GM18517 (cell line): ENCODE results near the gene TMEM54.

Source experiments
- ATAC-seq: cut with Tn5 transposase; IDR thresholded peaks from one replicate; pipeline ENCODE4 v1.9.1; 2021; ENCODE audit warnings: mild to moderate bottlenecking, moderate library complexity; ENCODE audit not compliant: unreplicated experiment

TMEM54 gene

GRCh38 chr1:32865639-32866405 is 35.4 kb downstream of the TMEM54 start:
- no peak for ATAC-seq

DNA sequence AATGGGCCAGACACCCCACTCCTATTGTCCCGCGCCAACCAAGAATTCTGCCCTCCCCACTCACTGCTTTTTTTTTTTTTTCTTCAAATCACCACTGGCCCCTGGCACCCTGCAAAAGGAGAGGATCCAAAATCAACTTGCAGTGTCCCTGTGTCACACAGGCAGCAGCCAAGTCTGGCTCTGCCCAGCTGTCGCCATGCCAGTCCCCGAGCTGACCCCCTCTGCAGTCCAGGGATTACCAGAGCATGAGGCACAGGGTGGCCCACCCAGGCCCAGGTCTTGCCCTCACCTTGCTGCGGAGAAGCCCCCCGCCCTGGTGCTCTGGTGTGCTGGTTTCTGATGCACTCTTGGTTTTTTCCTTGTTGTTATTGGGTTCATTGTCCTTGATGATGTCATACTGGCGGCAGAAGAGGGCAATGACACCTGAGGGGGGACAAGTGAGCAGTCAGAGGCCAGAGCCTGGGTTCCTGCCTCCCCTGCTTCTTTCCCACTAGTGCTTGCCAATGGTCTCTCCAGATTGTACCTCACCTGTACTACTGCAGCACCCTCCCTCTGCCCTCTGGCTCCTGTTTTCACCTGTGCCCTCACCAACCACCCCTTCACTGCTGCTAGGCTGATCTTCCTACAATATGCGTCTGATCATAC is 36.7 kb downstream of the TMEM54 start:
- ATAC-seq = no peak

DNA sequence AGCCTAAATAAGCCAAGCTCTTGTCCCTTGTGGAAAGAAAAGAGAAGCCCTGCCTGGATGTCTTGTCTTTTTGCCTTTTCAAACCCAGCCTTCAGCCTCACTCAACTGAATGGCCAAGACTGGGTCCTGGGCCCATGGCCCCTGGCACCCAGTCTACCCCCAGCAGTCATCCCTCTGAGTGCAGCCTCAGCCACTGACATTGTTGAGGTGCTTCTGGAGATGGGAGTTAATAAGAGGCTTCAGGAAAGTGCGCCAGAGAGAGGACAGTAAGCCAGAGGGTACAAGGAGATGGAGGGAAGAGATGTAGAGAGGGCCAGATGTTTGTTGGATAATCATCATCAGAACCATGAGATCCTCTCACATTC is 37.3 kb downstream of the TMEM54 start:
- ATAC-seq = no peak

GRCh38 chr1:32863218-32863880 is 37.8 kb downstream of the TMEM54 start:
- ATAC-seq = no peak

DNA sequence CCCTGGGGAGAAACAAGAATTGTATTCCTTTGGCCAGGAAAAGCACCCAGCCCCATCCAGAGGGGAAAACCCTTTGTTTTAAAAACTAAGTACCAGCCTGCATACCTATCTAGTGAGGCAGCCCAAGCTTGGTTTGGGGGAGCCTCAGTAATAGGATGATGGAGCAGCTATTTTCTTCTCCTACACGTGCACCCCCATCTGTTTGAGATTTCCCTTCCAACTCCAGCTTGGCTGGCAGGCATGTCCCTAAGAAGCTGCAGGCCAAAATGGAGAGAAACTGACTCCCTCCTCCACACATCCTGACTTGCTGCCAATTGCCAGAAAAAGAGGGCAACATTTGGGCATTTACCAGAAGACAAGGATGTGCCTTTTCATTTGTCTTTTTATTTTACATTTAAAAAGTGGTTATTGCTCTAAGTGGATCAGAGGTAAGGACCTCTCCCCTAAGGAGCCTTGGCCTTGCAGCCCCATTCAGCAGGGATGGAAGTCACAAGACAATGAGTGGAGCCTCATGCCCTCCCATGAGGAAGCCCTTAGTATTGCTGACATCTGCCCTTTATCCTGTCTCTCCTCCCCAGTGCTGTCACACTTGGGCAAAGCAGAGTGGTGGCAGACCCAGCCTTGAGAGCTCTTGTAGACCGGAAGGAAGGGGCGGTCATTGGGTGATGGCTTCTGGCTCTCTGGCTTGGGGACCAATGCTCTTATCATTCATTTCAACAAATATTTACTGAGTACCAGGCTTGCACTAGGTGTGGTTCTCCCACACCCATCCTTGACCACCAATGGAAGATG is 39.1 kb downstream of the TMEM54 start:
- no peak for ATAC-seq

- no peak for ATAC-seq
Measured at GRCh38 chr1:32860566-32860965, 40.6 kb downstream of the TMEM54 start.

DNA sequence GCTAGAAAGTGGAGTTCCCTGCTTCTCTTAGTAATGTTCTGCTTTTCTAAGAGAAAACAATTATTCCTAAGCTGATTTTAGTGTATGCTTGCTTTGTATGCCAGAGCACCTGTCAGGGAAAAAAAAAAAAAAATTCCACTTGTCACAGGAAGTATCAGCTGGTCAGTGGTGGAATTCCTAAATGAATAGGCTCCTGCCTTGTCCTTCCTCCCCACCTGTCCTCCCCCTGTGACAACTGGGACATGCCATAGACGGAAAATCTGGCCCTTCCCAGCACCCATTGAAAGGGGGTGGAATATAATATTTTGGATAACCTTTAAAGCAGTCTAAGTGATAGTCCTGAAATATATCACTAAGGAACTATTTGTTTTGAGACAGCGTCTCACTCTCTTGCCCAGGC is 41.3 kb downstream of the TMEM54 start:
- no peak for ATAC-seq

GRCh38 chr1:32858791-32859190 is 42.4 kb downstream of the TMEM54 start:
- no peak for ATAC-seq

DNA sequence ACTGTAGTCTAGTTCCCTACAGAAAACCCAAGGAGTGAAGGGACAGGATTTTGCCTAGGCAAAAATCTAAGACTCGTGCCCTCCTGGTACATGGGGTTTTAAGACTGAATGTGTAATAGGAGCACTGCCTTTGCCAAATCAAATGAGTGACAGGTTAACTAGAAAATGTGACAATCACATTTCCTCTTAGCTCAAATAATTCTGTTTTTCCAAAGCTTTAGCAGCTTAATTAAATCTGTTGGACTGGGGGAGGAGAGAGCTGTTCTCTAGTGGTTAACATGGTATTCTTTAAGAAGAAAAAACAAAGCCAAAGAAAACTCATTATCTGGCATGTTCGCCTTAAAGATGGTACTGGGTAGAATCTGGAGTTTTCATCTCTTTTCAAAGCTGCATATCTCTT is 43.1 kb downstream of the TMEM54 start:
- no peak for ATAC-seq

DNA sequence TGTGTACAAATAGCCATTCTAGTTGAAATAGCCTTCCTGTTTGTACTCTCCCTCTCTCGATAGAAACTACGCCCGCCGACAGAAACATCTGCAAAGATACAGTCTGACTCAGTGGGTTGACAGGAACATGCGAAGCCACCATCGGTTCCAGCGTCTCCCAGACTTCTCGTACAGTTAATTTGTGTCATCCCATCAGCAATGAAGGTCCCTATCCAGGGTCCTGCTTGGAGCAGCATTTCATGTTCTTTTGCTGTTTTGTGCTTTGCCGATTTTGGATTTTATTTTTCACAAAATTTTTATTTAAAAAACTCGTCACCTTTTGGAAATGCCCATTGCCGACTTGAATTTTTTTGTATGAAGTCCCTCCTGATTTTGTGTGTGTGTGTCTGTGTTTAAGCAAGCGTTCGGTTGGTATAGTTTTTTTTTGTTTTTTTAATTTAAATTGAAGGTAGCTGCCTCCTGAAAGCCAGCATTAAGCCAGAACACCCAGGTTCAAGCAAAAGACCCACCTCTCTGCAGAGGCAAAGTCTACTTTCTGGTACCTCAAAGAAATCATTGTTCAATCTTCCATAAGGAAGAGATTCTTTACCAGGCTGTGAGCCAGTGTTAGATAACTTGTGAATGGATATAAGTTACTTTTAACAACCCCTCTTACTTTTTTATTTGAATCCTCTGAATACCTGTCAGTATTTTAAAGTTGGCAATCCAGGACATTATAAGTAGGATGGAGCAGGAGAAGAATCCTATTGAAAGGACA is 45.1 kb downstream of the TMEM54 start:
- ATAC-seq = no peak

DNA sequence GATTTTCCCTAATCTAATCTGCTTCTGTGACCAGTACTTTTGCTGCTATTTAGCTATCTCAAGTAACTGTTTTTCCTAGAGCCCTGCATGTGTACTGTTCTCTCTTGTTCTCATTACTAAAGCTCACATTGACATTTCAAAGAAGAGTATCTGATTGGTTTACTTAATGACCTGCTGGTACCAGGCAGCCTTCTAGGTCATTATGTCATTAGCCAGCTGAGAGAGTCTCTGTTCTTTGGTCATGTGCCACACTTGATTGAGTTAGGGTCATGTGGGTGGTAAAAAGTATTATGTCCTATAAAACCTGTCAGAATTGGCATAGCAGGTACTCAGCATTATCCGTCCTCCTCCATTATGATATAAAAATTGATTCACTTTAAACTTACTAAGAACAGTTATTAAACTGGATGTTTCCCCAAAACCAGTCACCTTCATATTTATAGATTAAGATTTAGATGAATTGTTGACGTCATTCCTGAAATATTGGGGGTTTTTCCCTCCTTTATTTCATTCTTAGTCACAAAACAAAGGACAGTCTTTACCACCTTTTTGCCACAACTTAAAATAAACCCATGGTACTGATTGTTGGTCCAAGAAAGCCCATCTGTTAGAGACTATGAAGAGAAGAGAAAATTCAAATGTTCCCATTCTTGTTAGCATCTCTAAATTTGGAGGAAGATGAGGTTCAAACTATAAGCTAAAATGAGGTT is 52.7 kb downstream of the TMEM54 start:
- ATAC-seq = no peak
